IMR-90 (cell line): ENCODE measurements around the gene PSMD12. TPM values are rescaled to one million over a fixed set of nuclear protein-coding genes. Genes with fewer than 3 reads are reported as not detected.

Source experiments
- ATAC-seq: fragments of 200-7000 bp; cut with Tn5 transposase; 2 replicates; pipeline ENCODE4 v1.9.1; 2020; ENCODE audit warnings: low read depth, mild to moderate bottlenecking, moderate library complexity
- BruUV-seq: library from RNA; stranded (reverse); fragments of 400-500 nt; replicated peaks from 2 replicates; lab custom pipeline; 2021; lab: Mats Ljungman, UMichigan
- CTCF ChIA-PET: fragments of 300-600 bp; formaldehyde crosslinking; extraction: SDS; loops from one replicate; lab custom pipeline; 2021; ENCODE audit warnings: antibody characterized with exemption; lab: Yijun Ruan, JAX
- POLR2A ChIA-PET: fragments of 300-600 bp; sonication (Branson Sonifier 250); formaldehyde crosslinking; loops from one replicate; lab custom pipeline; 2022; ENCODE audit warnings: antibody characterized with exemption; ENCODE audit not compliant: unreplicated experiment; lab: Charles Lee
- DNase-seq: peaks from one replicate; pipeline ENCODE4 v3.0.0; 2013
- H2AFZ ChIP-seq: replicated peaks from 2 replicates; pipeline ENCODE3; 2013; ENCODE audit warnings: low read length, mild to moderate bottlenecking; ENCODE audit not compliant: poor library complexity
- H2AK5ac ChIP-seq: 2 replicates; pipeline ENCODE4 v1.6.1; 2013; ENCODE audit warnings: low read depth, low read length, inconsistent platforms
- H2AK9ac ChIP-seq: replicated peaks from 2 replicates; pipeline ENCODE3; 2013; ENCODE audit warnings: mild to moderate bottlenecking, low read depth, low read length, moderate library complexity; ENCODE audit not compliant: poor library complexity
- H2BK120ac ChIP-seq: 2 replicates; pipeline ENCODE4 v1.6.1; 2013; ENCODE audit warnings: low read depth, low read length, inconsistent platforms
- H2BK15ac ChIP-seq: 3 replicates; pipeline ENCODE4 v1.6.1; 2013; ENCODE audit warnings: low read depth, low read length, inconsistent platforms
- H2BK20ac ChIP-seq: 2 replicates; pipeline ENCODE4 v1.6.1; 2013; ENCODE audit warnings: low read depth, mild to moderate bottlenecking, inconsistent platforms, low read length, moderate library complexity
- H2BK5ac ChIP-seq: 2 replicates; pipeline ENCODE4 v1.6.1; 2013; ENCODE audit warnings: mild to moderate bottlenecking, low read depth, low read length, inconsistent platforms; ENCODE audit not compliant: poor library complexity, severe bottlenecking
- H3K14ac ChIP-seq: replicated peaks from 2 replicates; pipeline ENCODE4 v1.6.1; 2013; ENCODE audit warnings: low read depth, low read length, inconsistent platforms
- H3K18ac ChIP-seq: 2 replicates; pipeline ENCODE4 v1.6.1; 2013; ENCODE audit warnings: low read depth, low read length, control low read depth
- H3K23ac ChIP-seq: 2 replicates; pipeline ENCODE4 v1.6.1; 2013; ENCODE audit warnings: low read depth, low read length, inconsistent platforms
- H3K27ac ChIP-seq: 2 replicates; pipeline ENCODE4 v1.5.1; 2013; ENCODE audit warnings: mild to moderate bottlenecking, control low read depth, low read length; ENCODE audit not compliant: insufficient read depth
- H3K27me3 ChIP-seq: 2 replicates; pipeline ENCODE4 v1.6.1; 2013; ENCODE audit warnings: low read length; ENCODE audit not compliant: control insufficient read depth, insufficient read depth
- H3K36me3 ChIP-seq: 2 replicates; pipeline ENCODE4 v1.6.1; 2013; ENCODE audit warnings: low read length, mixed read lengths; ENCODE audit not compliant: control insufficient read depth, insufficient read depth
- H3K4ac ChIP-seq: 2 replicates; pipeline ENCODE4 v1.6.1; 2013; ENCODE audit warnings: low read depth, low read length, inconsistent platforms
- H3K4me1 ChIP-seq: 2 replicates; pipeline ENCODE4 v1.6.1; 2013; ENCODE audit warnings: low read length, mixed read lengths; ENCODE audit not compliant: control insufficient read depth, insufficient read depth
- H3K4me2 ChIP-seq: 2 replicates; pipeline ENCODE4 v1.6.1; 2013; ENCODE audit warnings: low read depth, mild to moderate bottlenecking, control low read depth, low read length, moderate library complexity
- H3K4me3 ChIP-seq: 2 replicates; pipeline ENCODE4 v1.5.1; 2013; ENCODE audit warnings: low read depth, mild to moderate bottlenecking, control low read depth, low read length, moderate library complexity; ENCODE audit not compliant: insufficient read depth
- H3K56ac ChIP-seq: 2 replicates; pipeline ENCODE4 v1.6.1; 2013; ENCODE audit warnings: low read length, inconsistent platforms; ENCODE audit not compliant: insufficient read depth; ENCODE audit errors: extremely low read depth
- H3K79me1 ChIP-seq, 2 experiments: 2 replicates each; pipeline ENCODE4 v1.6.1; 2013; ENCODE audit warnings: low read length in 2 of 2, inconsistent platforms in 1 of 2, low read depth in 1 of 2
- H3K9ac ChIP-seq: 2 replicates; pipeline ENCODE4 v1.6.1; 2013; ENCODE audit warnings: low read depth, low read length, control low read depth
- H3K9me1 ChIP-seq: 2 replicates; pipeline ENCODE4 v1.6.1; 2013; ENCODE audit warnings: low read length, inconsistent platforms; ENCODE audit not compliant: insufficient read depth
- H3K9me3 ChIP-seq: 2 replicates; pipeline ENCODE4 v1.6.1; 2013; ENCODE audit warnings: low read length; ENCODE audit not compliant: control insufficient read depth, insufficient read depth
- H4K20me1 ChIP-seq: 2 replicates; pipeline ENCODE4 v1.6.1; 2013; ENCODE audit warnings: low read length, inconsistent platforms; ENCODE audit not compliant: insufficient read depth
- H4K5ac ChIP-seq: 2 replicates; pipeline ENCODE4 v1.6.1; 2013; ENCODE audit warnings: mild to moderate bottlenecking, low read depth, low read length, control low read depth
- H4K8ac ChIP-seq, 2 experiments: 2 replicates each; pipeline ENCODE4 v1.6.1; 2013; ENCODE audit warnings: low read depth in 2 of 2, low read length in 2 of 2, control low read depth in 1 of 2, inconsistent platforms in 1 of 2
- H4K91ac ChIP-seq: 2 replicates; pipeline ENCODE4 v1.6.1; 2013; ENCODE audit warnings: low read depth, low read length, inconsistent platforms; ENCODE audit not compliant: insufficient read depth
- BHLHE40 ChIP-seq: fragments of 150-350 bp; IDR thresholded peaks from 2 replicates; pipeline ENCODE4 v1.6.1; 2016; ENCODE audit warnings: mild to moderate bottlenecking, low read depth, low read length
- CHD1 ChIP-seq: IDR thresholded peaks from 2 replicates; pipeline ENCODE4 v1.6.1; 2012; ENCODE audit warnings: low read depth, low read length, improper control_type of control experiment
- FOS ChIP-seq: fragments of 150-350 bp; IDR thresholded peaks from 2 replicates; pipeline ENCODE4 v1.6.1; 2016; ENCODE audit warnings: low read depth, low read length
- MXI1 ChIP-seq: IDR thresholded peaks from 2 replicates; pipeline ENCODE4 v1.6.1; 2012; ENCODE audit warnings: low read depth, mild to moderate bottlenecking, low read length, moderate library complexity, borderline replicate concordance
- POLR2A ChIP-seq: IDR thresholded peaks from 2 replicates; pipeline ENCODE4 v1.6.1; 2012; ENCODE audit warnings: mild to moderate bottlenecking, low read depth, low read length
- RAD21 ChIP-seq: IDR thresholded peaks from 2 replicates; pipeline ENCODE4 v1.6.1; 2012; ENCODE audit warnings: low read length, improper control_type of control experiment
- RFX5 ChIP-seq: IDR thresholded peaks from 2 replicates; pipeline ENCODE4 v1.8.0; 2012; ENCODE audit warnings: low read depth, mild to moderate bottlenecking, low read length, moderate library complexity
- SMC3 ChIP-seq: fragments of 150-350 bp; IDR thresholded peaks from 2 replicates; pipeline ENCODE4 v1.6.1; 2016; ENCODE audit warnings: low read depth, mild to moderate bottlenecking, antibody characterized with exemption, low read length, moderate library complexity
- WGBS, 2 experiments: methylation state at CpG; one replicate each; pipeline versions ENCODE4 v1.1.5 to v1.1.7; 2013; ENCODE audit warnings: missing lambda C conversion rate in 2 of 2; ENCODE audit not compliant: insufficient read length in 1 of 2; ENCODE audit errors: extremely low coverage in 2 of 2; 5-methylcytosine and 5-hydroxymethylcytosine counted together
- dilution Hi-C: fragments of 300-500 bp; cut with HindIII; formaldehyde crosslinking; loops from one replicate; pipeline ENCODE4 v1.14.3; 2018; ENCODE audit warnings: low sequenced_read_pairs; ENCODE audit not compliant: unreplicated experiment
- in situ Hi-C: fragments of 300-500 bp; cut with MboI; formaldehyde crosslinking; loops from 3 replicates; pipeline ENCODE4 v1.14.3; 2019; ENCODE audit warnings: low sequenced_read_pairs, inconsistent platforms, mixed read lengths
- intact Hi-C: fragments of 100-400 bp; cut with micrococcal nuclease; formaldehyde crosslinking; loops from 2 replicates; pipeline ENCODE4 v1.10.0; 2022
- polyA plus RNA-seq, 3 experiments: library from polyadenylated mRNA; depleted of rRNA; stranded (reverse); fragments of >200 nt; gene quantifications; 2 replicates each; pipeline ENCODE4 v1.2.3, GENCODE V29; 2012; ENCODE audit warnings: low replicate concordance in 1 of 3
- total RNA-seq: library from RNA; depleted of rRNA; stranded (reverse); fragments of >200 nt; gene quantifications from 2 replicates; pipeline ENCODE4 v1.2.3, GENCODE V29; 2012
- TF ChIP-seq, protein P1 (sequence below): fragments of 150-350 bp; IDR thresholded peaks from 2 replicates; pipeline ENCODE4 v1.6.1; 2016; ENCODE audit warnings: low read depth, mild to moderate bottlenecking, low read length, moderate library complexity, borderline replicate concordance
- TF ChIP-seq, protein P2 (sequence below): conservative IDR thresholded peaks from 2 replicates; pipeline ENCODE4 v1.5.1; 2012; ENCODE audit warnings: mild to moderate bottlenecking, low read depth, low read length, improper control_type of control experiment
- TF ChIP-seq, protein P3 (sequence below): fragments of 150-350 bp; IDR thresholded peaks from 2 replicates; pipeline ENCODE4 v1.6.1; 2017; ENCODE audit warnings: mild to moderate bottlenecking, antibody characterized with exemption, low read length, low read depth

Gene PSMD12
- total and polyA plus RNA-seq, 2 of the 4 experiments (the other 2 are of a cell fraction) = 17.9 to 39.7 TPM

DNA sequence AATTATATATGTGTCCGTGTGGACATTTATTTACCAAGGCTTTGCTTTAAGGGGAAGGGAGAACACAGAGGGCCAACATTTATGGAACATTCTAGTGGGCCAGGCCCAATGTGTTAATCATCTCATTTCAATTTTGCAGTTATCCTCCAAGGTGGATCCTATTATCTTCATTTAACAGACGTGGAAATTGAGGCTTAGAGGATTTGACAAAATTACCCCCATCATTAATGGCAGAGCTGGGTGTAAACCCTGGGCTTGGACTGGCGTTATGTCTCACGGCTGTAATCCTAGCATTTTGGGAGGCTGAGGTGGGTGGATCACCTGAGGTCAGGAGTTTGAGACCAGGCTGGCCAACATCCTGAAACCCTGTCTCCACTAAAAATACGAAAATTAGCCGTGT is 37.1 kb upstream of the PSMD12 start:
- no TSS peak for BruUV-seq
- H3K79me1 ChIP-seq = peaks cover 24 to 38% of the 10 kb centered on the region in 2 experiments

More for the DNA sequence above, 37.1 kb upstream of the PSMD12 start:
- no peak overlapping the region for H4K5ac ChIP-seq
- in situ Hi-C loops = no loop called here
- peaks cover 3% of the 10 kb centered on the region; the same call in 1 of the 2 replicates for H3K4me1 ChIP-seq
- ATAC-seq (no peak), DNase-seq (no peak)
- no peaks in the 10 kb centered on the region for H4K20me1 ChIP-seq
- H2BK15ac ChIP-seq = no peak overlapping the region
- CTCF ChIA-PET = no interaction called here
- no peak overlapping the region for H2AK5ac ChIP-seq
- H3K27ac ChIP-seq = no peak overlapping the region
- H3K9ac ChIP-seq = no peak overlapping the region
- no peaks in the 10 kb centered on the region for H3K27me3 ChIP-seq
- intact Hi-C loops = no loop called here
- no peak overlapping the region for H2BK20ac ChIP-seq
- no peak overlapping the region for H3K18ac ChIP-seq
- no peaks in the 10 kb centered on the region for H3K9me3 ChIP-seq
- H3K36me3 ChIP-seq = no peaks in the 10 kb centered on the region
- no peak overlapping the region for H2AFZ ChIP-seq
- no peak overlapping the region for H3K23ac ChIP-seq
- POLR2A ChIA-PET = no interaction called here
- no peak overlapping the region for H3K4me2 ChIP-seq
- dilution Hi-C loops = no loop called here
- H3K9me1 ChIP-seq = 0 out of 2 replicates have a peak, but pooled peaks cover 3% of the 10 kb centered on the region
- H2BK120ac ChIP-seq = no peak overlapping the region
- TF ChIP-seq, protein P1, sequence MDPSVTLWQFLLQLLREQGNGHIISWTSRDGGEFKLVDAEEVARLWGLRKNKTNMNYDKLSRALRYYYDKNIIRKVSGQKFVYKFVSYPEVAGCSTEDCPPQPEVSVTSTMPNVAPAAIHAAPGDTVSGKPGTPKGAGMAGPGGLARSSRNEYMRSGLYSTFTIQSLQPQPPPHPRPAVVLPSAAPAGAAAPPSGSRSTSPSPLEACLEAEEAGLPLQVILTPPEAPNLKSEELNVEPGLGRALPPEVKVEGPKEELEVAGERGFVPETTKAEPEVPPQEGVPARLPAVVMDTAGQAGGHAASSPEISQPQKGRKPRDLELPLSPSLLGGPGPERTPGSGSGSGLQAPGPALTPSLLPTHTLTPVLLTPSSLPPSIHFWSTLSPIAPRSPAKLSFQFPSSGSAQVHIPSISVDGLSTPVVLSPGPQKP = no peak
- no peak for TF ChIP-seq FOS
- TF ChIP-seq, protein P2, sequence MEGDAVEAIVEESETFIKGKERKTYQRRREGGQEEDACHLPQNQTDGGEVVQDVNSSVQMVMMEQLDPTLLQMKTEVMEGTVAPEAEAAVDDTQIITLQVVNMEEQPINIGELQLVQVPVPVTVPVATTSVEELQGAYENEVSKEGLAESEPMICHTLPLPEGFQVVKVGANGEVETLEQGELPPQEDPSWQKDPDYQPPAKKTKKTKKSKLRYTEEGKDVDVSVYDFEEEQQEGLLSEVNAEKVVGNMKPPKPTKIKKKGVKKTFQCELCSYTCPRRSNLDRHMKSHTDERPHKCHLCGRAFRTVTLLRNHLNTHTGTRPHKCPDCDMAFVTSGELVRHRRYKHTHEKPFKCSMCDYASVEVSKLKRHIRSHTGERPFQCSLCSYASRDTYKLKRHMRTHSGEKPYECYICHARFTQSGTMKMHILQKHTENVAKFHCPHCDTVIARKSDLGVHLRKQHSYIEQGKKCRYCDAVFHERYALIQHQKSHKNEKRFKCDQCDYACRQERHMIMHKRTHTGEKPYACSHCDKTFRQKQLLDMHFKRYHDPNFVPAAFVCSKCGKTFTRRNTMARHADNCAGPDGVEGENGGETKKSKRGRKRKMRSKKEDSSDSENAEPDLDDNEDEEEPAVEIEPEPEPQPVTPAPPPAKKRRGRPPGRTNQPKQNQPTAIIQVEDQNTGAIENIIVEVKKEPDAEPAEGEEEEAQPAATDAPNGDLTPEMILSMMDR = no peak
- no peak for TF ChIP-seq RFX5
- no peak for TF ChIP-seq RAD21
- no peak for TF ChIP-seq POLR2A
- no peak for TF ChIP-seq MXI1
- TF ChIP-seq BHLHE40 = no peak
- no peak for TF ChIP-seq SMC3
- TF ChIP-seq CHD1 = no peak
- TF ChIP-seq, protein P3, sequence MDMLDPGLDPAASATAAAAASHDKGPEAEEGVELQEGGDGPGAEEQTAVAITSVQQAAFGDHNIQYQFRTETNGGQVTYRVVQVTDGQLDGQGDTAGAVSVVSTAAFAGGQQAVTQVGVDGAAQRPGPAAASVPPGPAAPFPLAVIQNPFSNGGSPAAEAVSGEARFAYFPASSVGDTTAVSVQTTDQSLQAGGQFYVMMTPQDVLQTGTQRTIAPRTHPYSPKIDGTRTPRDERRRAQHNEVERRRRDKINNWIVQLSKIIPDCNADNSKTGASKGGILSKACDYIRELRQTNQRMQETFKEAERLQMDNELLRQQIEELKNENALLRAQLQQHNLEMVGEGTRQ = no peak
- no peak overlapping the region for H2BK5ac ChIP-seq
- H3K56ac ChIP-seq = no peak overlapping the region
- no peak overlapping the region for H3K4me3 ChIP-seq
- H4K8ac ChIP-seq = no peak overlapping the region
- H2AK9ac ChIP-seq = no peak overlapping the region
- no peak overlapping the region for H3K14ac ChIP-seq
- H4K91ac ChIP-seq = no peak overlapping the region
- no CpG with 5 or more reads among the region's 6 CpGs for whole genome bisulfite sequencing, 2 experiments
- no peak overlapping the region for H3K4ac ChIP-seq
